ENCODE results near the gene VWDE. TPM values are rescaled to one million over a fixed set of nuclear protein-coding genes. Genes with fewer than 3 reads are reported as not detected.

VWDE gene
- total and polyA plus RNA-seq, 2 donors (not counting 3 experiments of a cell fraction or from before 2014, with no cell fraction given): 0.11 to 0.17 TPM

DNA sequence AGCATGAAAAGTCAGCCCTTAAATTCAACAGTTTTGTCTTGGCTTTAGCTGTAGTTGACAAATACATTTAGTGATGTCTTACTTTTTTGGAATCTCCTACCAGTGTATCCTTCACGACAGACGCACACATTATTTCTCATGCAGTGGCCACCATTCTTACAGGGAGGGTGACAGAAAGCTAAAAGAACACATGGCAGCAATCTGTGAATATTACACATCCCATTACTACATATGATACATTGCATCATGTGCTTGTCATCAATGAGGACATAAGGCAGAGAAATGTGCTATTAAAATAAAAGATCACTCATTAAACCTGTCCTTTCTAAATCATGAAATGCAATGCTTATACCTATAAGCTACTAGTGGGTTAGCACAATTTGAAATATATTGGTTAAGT is 66.6 kb downstream of the VWDE start:
- Histone ChIP-seq H3K9me3 (replicated peaks; ENCODE audit: control insufficient read depth, insufficient read depth, low read length) (no peaks in the 10 kb centered on the region), H3K4me1 (ENCODE audit: control insufficient read depth, extremely low read depth, insufficient read depth, low read length) (no peaks in the 10 kb centered on the region), H3K27ac (ENCODE audit: insufficient read depth, low read depth, low read length) (no peak overlapping the region), H3K9ac (replicated peaks; ENCODE audit: extremely low read depth, insufficient read depth, low read length) (no peak overlapping the region), H4K20me1 (replicated peaks; ENCODE audit: control insufficient read depth, extremely low read depth, insufficient read depth, low read length) (no peaks in the 10 kb centered on the region), H3K27me3 (ENCODE audit: control insufficient read depth in 2 of 2, insufficient read depth in 2 of 2, low read length in 2 of 2) (no peaks in the 10 kb centered on the region), H3K36me3 (ENCODE audit: control insufficient read depth in 2 of 2, extremely low read depth in 1 of 2, insufficient read depth in 2 of 2, low read length in 2 of 2) (no peaks in the 10 kb centered on the region), H3K4me2 (ENCODE audit: insufficient read depth, low read length) (no peak overlapping the region), H3K79me2 (ENCODE audit: control insufficient read depth, insufficient read depth, low read length) (no peaks in the 10 kb centered on the region), H2AFZ (ENCODE audit: low read depth, low read length) (no peak overlapping the region), H3K4me3 (replicated peaks in 1 of 3; ENCODE audit: insufficient read depth in 1 of 3, low read depth in 1 of 3, low read length in 3 of 3) (no peak overlapping the region), H3K9me1 (replicated peaks; ENCODE audit: control insufficient read depth, extremely low read depth, insufficient read depth, low read length) (no peaks in the 10 kb centered on the region)
- ChIA-PET POLR2A (no interaction called here), CTCF (interaction anchor here (0.8 to 1.6 kb wide), 4 partner anchors 10 to 121 kb away, joined by 3 to 5 read pairs (median 4); no protein-coding TSS in a partner anchor)
- intact Hi-C loops (cut with micrococcal nuclease): no loop called here
- no peak for DNase-seq (ENCODE audit: low read depth, low spot score)
- no peak for TF ChIP-seq MAX (IDR thresholded peaks at IDR 0.05; ENCODE audit: insufficient read depth, insufficient read length)
- dilution Hi-C loops (cut with MboI; ENCODE audit: extremely low pct_ligation_motif_present, low sequenced_read_pairs): no loop called here
- FAIRE-seq: no peak
- BruUV-seq (replicated peaks): no TSS peak

DNA sequence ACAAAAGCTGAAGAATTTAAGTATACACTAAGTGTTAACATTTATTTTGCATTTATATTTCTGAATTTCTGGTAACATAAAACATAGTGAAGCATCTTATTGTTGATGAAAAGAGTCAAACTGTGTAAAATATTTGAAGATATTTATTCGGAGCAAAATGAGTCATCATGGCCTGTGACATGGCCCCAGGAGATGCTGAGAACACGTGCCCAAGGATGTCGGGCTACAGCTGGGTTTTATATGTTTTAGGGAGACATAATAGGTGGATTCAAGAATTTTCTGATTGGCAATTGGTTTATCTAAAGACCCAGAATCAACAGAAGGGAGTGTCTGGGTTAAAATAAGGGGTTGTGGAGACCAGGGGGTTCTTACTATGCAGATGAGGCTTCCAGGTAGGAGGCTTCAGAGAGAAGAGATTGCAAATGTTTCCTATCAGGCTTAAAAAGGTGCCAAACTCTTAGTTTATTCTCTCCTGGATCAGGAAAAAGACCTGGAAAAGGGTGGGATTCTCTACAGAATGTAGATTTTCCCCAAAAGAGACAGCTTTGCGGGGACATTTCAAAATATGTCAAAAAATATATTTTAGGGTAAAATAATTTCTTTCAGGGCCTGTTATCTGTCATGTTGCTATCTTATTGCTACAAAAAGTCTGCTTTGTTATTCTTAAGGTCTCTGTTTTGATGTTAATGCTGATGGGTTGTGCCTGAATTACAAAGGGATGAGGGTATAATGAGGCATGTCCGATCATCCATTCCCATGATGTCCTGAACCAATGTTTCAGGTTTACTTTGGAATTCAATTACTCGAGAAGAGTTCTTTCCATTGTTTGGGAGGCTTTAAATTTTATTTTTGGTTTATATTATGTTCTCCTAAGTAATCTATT is 74.5 kb downstream of the VWDE start:
- Histone ChIP-seq H3K4me1 (ENCODE audit: control insufficient read depth, extremely low read depth, insufficient read depth, low read length) (no peaks in the 10 kb centered on the region), H3K4me3 (replicated peaks in 1 of 3; ENCODE audit: insufficient read depth in 1 of 3, low read depth in 1 of 3, low read length in 3 of 3) (no peak overlapping the region), H3K9me3 (replicated peaks; ENCODE audit: control insufficient read depth, insufficient read depth, low read length) (no peaks in the 10 kb centered on the region), H2AFZ (ENCODE audit: low read depth, low read length) (no peak overlapping the region), H3K27ac (ENCODE audit: insufficient read depth, low read depth, low read length) (no peak overlapping the region), H3K79me2 (ENCODE audit: control insufficient read depth, insufficient read depth, low read length) (no peaks in the 10 kb centered on the region), H3K4me2 (ENCODE audit: insufficient read depth, low read length) (no peak overlapping the region), H4K20me1 (replicated peaks; ENCODE audit: control insufficient read depth, extremely low read depth, insufficient read depth, low read length) (no peaks in the 10 kb centered on the region), H3K27me3 (ENCODE audit: control insufficient read depth in 2 of 2, insufficient read depth in 2 of 2, low read length in 2 of 2) (no peaks in the 10 kb centered on the region), H3K36me3 (ENCODE audit: control insufficient read depth in 2 of 2, extremely low read depth in 1 of 2, insufficient read depth in 2 of 2, low read length in 2 of 2) (no peaks in the 10 kb centered on the region), H3K9ac (replicated peaks; ENCODE audit: extremely low read depth, insufficient read depth, low read length) (no peak overlapping the region), H3K9me1 (replicated peaks; ENCODE audit: control insufficient read depth, extremely low read depth, insufficient read depth, low read length) (no peaks in the 10 kb centered on the region)
- POLR2A ChIA-PET: no interaction called here
- no TSS peak for BruUV-seq (replicated peaks)
- dilution Hi-C loops (cut with MboI; ENCODE audit: extremely low pct_ligation_motif_present, low sequenced_read_pairs): no loop called here
- intact Hi-C loops (cut with micrococcal nuclease): no loop called here
- FAIRE-seq (no peak), DNase-seq (ENCODE audit: low read depth, low spot score) (no peak)
- CTCF ChIA-PET: interaction anchor here (0.8 kb wide), 1 partner anchor 31 kb away, joined by 3 read pairs; no protein-coding TSS in a partner anchor
- TF ChIP-seq FOS (IDR thresholded peaks at IDR 0.05; ENCODE audit: borderline replicate concordance, insufficient read depth, low read length): no peak
- TF ChIP-seq MYC (IDR thresholded peaks at IDR 0.05; ENCODE audit: low read depth, low read length): no peak
- no peak for TF ChIP-seq POLR2AphosphoS5 (IDR thresholded peaks at IDR 0.05; ENCODE audit: insufficient read depth, low read depth, low read length)
- no peak for TF ChIP-seq GATA2 (IDR thresholded peaks at IDR 0.05; ENCODE audit: insufficient read depth, insufficient read length, low read depth, low read length)
- TF ChIP-seq POLR2A (IDR thresholded peaks at IDR 0.05; ENCODE audit: low read depth, low read length): no peak
- no peak for TF ChIP-seq MAX (IDR thresholded peaks at IDR 0.05; ENCODE audit: insufficient read depth, insufficient read length)
- no peak for TF ChIP-seq EZH2 (IDR thresholded peaks at IDR 0.05; ENCODE audit: borderline replicate concordance, low read depth, low read length, severe bottlenecking)
- TF ChIP-seq JUN (IDR thresholded peaks at IDR 0.05; ENCODE audit: borderline replicate concordance, insufficient read depth, insufficient read length, low read depth): no peak
- no peak for TF ChIP-seq CTCF (IDR thresholded peaks at IDR 0.05; ENCODE audit: extremely low read depth in 1 of 2, insufficient read depth in 1 of 2, low read depth in 1 of 2, low read length in 2 of 2)
